CD4-positive, alpha-beta T cell treated with Interleukin-15 for 4 hours (primary cell): ENCODE measurements around the gene PKP2.

Source experiments
- DNase-seq: peaks from one replicate; pipeline ENCODE4 v3.0.0-alpha.2; 2020; ENCODE audit warnings: low spot score

The PKP2 gene

DNA sequence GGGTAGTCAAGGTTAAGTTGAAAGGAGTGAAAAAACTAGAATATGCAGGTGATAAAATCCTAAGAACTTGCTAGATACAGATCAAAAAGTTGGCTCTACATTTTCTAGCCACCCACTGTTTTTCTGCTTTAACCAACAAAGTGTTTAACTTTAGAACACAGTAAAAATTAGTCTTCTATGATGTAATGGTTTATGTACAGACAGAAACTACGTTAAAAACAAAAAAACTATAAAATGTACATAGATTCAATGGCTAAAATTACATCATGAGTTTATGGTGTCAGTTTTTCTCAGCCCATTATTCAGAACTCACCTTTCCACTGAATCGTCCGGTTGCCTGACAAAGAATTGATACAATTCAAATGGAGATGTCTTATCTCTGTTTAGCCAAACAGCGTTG is 143.0 kb downstream of the PKP2 start:
- DNase-seq = no peak

DNA sequence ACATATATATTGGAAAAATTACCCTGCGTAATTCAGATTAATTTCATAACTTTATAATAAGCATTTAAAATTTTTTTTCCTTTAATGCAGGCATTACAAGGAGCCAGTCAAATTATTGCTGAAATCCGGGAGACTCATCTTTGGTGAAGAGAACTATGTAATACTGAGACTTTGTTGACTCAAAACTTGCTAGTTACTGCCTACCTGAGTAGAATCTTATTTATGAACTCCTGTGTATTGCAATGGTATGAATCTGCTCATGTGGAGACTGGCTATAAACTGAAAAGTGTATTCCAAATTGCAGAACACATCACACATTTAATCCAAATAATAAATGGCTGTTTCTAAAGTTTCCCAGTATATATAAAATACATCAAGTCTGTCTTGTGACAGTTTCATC is 153.3 kb downstream of the PKP2 start:
- DNase-seq = no peak

GRCh38 chr12:32742133-32742532 is 154.4 kb downstream of the PKP2 start:
- DNase-seq = no peak
